MM.1S (cell line): ENCODE measurements around the gene RCE1.

Experiments
- DNase-seq: peaks from one replicate; pipeline ENCODE4 v3.0.0-alpha.2; 2015
- H2AFZ ChIP-seq: fragments of 300-600 bp; sonication (generic); 2 replicates; pipeline ENCODE4 v1.6.0; 2016; ENCODE audit warnings: antibody characterized with exemption, low read length
- H3F3A ChIP-seq: fragments of 300-600 bp; sonication (generic); 2 replicates; pipeline ENCODE4 v1.6.1; 2016; ENCODE audit warnings: mild to moderate bottlenecking, antibody characterized with exemption, low read length, moderate library complexity, mixed read lengths; ENCODE audit not compliant: insufficient read depth
- H3K27ac ChIP-seq: fragments of 300-600 bp; sonication (generic); 2 replicates; pipeline ENCODE4 v1.5.1; 2016; ENCODE audit warnings: mild to moderate bottlenecking, low read length
- H3K27me3 ChIP-seq: fragments of 300-600 bp; sonication (generic); replicated peaks from 2 replicates; pipeline ENCODE4 v1.6.0; 2016; ENCODE audit warnings: low read length; ENCODE audit not compliant: insufficient read depth
- H3K36me3 ChIP-seq: fragments of 300-600 bp; sonication (generic); replicated peaks from 2 replicates; pipeline ENCODE4 v1.6.1; 2016; ENCODE audit warnings: mild to moderate bottlenecking, low read length, mixed read lengths; ENCODE audit not compliant: insufficient read depth
- H3K4me1 ChIP-seq: fragments of 300-600 bp; sonication (generic); 2 replicates; pipeline ENCODE4 v1.6.1; 2016; ENCODE audit warnings: low read length, mixed read lengths
- H3K4me2 ChIP-seq: fragments of 300-600 bp; sonication (generic); 2 replicates; pipeline ENCODE4 v1.6.0; 2016; ENCODE audit warnings: low read depth, low read length
- H3K4me3 ChIP-seq: fragments of 300-600 bp; sonication (generic); 2 replicates; pipeline ENCODE4 v1.5.1; 2016; ENCODE audit warnings: low read length, mixed read lengths
- H3K79me2 ChIP-seq: fragments of 300-600 bp; sonication (generic); 2 replicates; pipeline ENCODE4 v1.6.1; 2016; ENCODE audit warnings: mixed run types, low read length, mixed read lengths
- H3K9ac ChIP-seq: fragments of 300-600 bp; sonication (generic); 2 replicates; pipeline ENCODE4 v1.6.1; 2016; ENCODE audit warnings: low read length, mixed read lengths
- H3K9me2 ChIP-seq: fragments of 300-600 bp; sonication (generic); replicated peaks from 2 replicates; pipeline ENCODE4 v1.6.1; 2016; ENCODE audit warnings: mild to moderate bottlenecking, low read length, mixed read lengths; ENCODE audit not compliant: insufficient read depth
- H3K9me3 ChIP-seq: fragments of 300-600 bp; sonication (generic); replicated peaks from 2 replicates; pipeline ENCODE4 v1.6.1; 2016; ENCODE audit warnings: mild to moderate bottlenecking, low read length, mixed read lengths; ENCODE audit not compliant: insufficient read depth
- H4K20me1 ChIP-seq: fragments of 300-600 bp; sonication (generic); 2 replicates; pipeline ENCODE4 v1.6.1; 2016; ENCODE audit warnings: mild to moderate bottlenecking, low read length, moderate library complexity, mixed read lengths; ENCODE audit not compliant: insufficient read depth
- CTCF ChIP-seq: fragments of 300-600 bp; sonication (generic); IDR thresholded peaks from 2 replicates; pipeline ENCODE4 v1.5.1; 2016; ENCODE audit warnings: antibody characterized with exemption, low read length, mixed read lengths
- EZH2 ChIP-seq: fragments of 300-600 bp; sonication (generic); optimal IDR thresholded peaks from 2 replicates; pipeline ENCODE3; 2017; ENCODE audit warnings: low read depth, mild to moderate bottlenecking, antibody characterized with exemption, low read length, mixed read lengths
- EZH2phosphoT487 ChIP-seq: fragments of 300-600 bp; sonication (generic); IDR thresholded peaks from 2 replicates; pipeline ENCODE4 v1.6.1; 2018; ENCODE audit warnings: antibody characterized with exemption, low read length

RCE1 gene

GRCh38 chr11:66871521-66871901, 28.3 kb downstream of the RCE1 start:
- Histone ChIP-seq H4K20me1 (no peaks in the 10 kb centered on the region), H3K36me3 (no peaks in the 10 kb centered on the region), H3K79me2 (no peaks in the 10 kb centered on the region), H3K9ac (no peak overlapping the region), H3F3A (no peaks in the 10 kb centered on the region), H3K27me3 (peaks cover 24% of the 10 kb centered on the region), H3K9me3 (no peaks in the 10 kb centered on the region), H3K9me2 (no peaks in the 10 kb centered on the region), H3K27ac (no peak overlapping the region), H3K4me3 (no peak overlapping the region), H3K4me2 (no peak overlapping the region), H2AFZ (no peak overlapping the region), H3K4me1 (peaks cover 12% of the 10 kb centered on the region; the same call in 1 of the 2 replicates)
- TF ChIP-seq EZH2 (no peak), CTCF (no peak), EZH2phosphoT487 (no peak)
- DNase-seq = no peak

- Histone ChIP-seq H3K79me2 (no peaks in the 10 kb centered on the region), H3K27me3 (peaks cover 45% of the 10 kb centered on the region), H3K4me2 (no peak overlapping the region), H2AFZ (no peak overlapping the region), H3K9me3 (no peaks in the 10 kb centered on the region), H3K9ac (no peak overlapping the region), H3K36me3 (no peaks in the 10 kb centered on the region), H3K4me1 (peaks cover 6% of the 10 kb centered on the region; the same call in 1 of the 2 replicates), H4K20me1 (no peaks in the 10 kb centered on the region), H3K27ac (no peak overlapping the region), H3K4me3 (no peak overlapping the region), H3K9me2 (no peaks in the 10 kb centered on the region), H3F3A (no peaks in the 10 kb centered on the region)
- TF ChIP-seq EZH2 (no peak), CTCF (no peak), EZH2phosphoT487 (no peak)
- no peak for DNase-seq
These were observed 31.0 kb downstream of the RCE1 start for GRCh38 chr11:66874232-66874631.

- Histone ChIP-seq H3K9me3 (no peaks in the 10 kb centered on the region), H3K27me3 (peaks cover 45% of the 10 kb centered on the region), H3K4me1 (peaks cover 1% of the 10 kb centered on the region; the same call in 1 of the 2 replicates), H3K4me3 (no peak overlapping the region), H3K4me2 (no peak overlapping the region), H3K27ac (no peak overlapping the region), H3K36me3 (no peaks in the 10 kb centered on the region), H3F3A (no peaks in the 10 kb centered on the region), H3K79me2 (no peaks in the 10 kb centered on the region), H3K9me2 (no peaks in the 10 kb centered on the region), H4K20me1 (no peaks in the 10 kb centered on the region), H2AFZ (no peak overlapping the region), H3K9ac (no peak overlapping the region)
- TF ChIP-seq CTCF (no peak), EZH2 (no peak), EZH2phosphoT487 (no peak)
- no peak for DNase-seq
These were observed 32.1 kb downstream of the RCE1 start for GRCh38 chr11:66875378-66875777.
